ENCODE data around the gene VWC2L. TPM values are rescaled to one million over a fixed set of nuclear protein-coding genes. Genes with fewer than 3 reads are reported as not detected.

The VWC2L gene
- total RNA-seq, 2 donors from 2014 or later: not detected

- H3K27me3 ChIP-seq (ENCODE audit: control insufficient read depth, insufficient read depth, low read length, poor library complexity, severe bottlenecking): no peaks in the 10 kb centered on the region
- H3K27ac ChIP-seq (ENCODE audit: low read depth, low read length): peak overlapping the region; percentile 98
- TF ChIP-seq CTCF (conservative IDR thresholded peaks at IDR 0.05): no peak
- Mint-ChIP-seq H3K36me3 (ENCODE audit: low read depth) (no peaks in the 10 kb centered on the region), H3K27ac (no peak overlapping the region), H3K27me3 (ENCODE audit: insufficient read depth) (no peaks in the 10 kb centered on the region), H3K4me3 (no peak overlapping the region), H3K9me3 (no peaks in the 10 kb centered on the region), H3K4me1 (peaks cover 5% of the 10 kb centered on the region)
- H3K4me1 ChIP-seq (ENCODE audit: control insufficient read depth, insufficient read depth, low read length): no peaks in the 10 kb centered on the region
- no peak overlapping the region for H3K9ac ChIP-seq (ENCODE audit: extremely low read depth, low read length, poor library complexity, severe bottlenecking)
- DNase-seq: no peak
- H3K4me3 ChIP-seq (ENCODE audit: low read length): no peak overlapping the region
- H3K9me3 ChIP-seq (ENCODE audit: control insufficient read depth, low read length): no peaks in the 10 kb centered on the region
- no peaks in the 10 kb centered on the region for H3K36me3 ChIP-seq (ENCODE audit: control insufficient read depth, insufficient read depth, low read length)
- 90% methylated on average over 4 of the region's 4 CpGs; no CpG with 5 or more reads in 1 of the 2 experiments for WGBS, 2 experiments (ENCODE audit: insufficient coverage in 1 of 2, insufficient read length in 1 of 2)
These were observed 167.6 kb downstream of the VWC2L start for GRCh38 chr2:214578442-214578841.

GRCh38 chr2:214579035-214579434 is 168.2 kb downstream of the VWC2L start:
- Histone ChIP-seq H3K4me1 (ENCODE audit: control insufficient read depth, insufficient read depth, low read length) (no peaks in the 10 kb centered on the region), H3K36me3 (ENCODE audit: control insufficient read depth, insufficient read depth, low read length) (no peaks in the 10 kb centered on the region), H3K9ac (ENCODE audit: extremely low read depth, low read length, poor library complexity, severe bottlenecking) (no peak overlapping the region), H3K27me3 (ENCODE audit: control insufficient read depth, insufficient read depth, low read length, poor library complexity, severe bottlenecking) (no peaks in the 10 kb centered on the region), H3K9me3 (ENCODE audit: control insufficient read depth, low read length) (no peaks in the 10 kb centered on the region), H3K27ac (ENCODE audit: low read depth, low read length) (peak overlapping the region; percentile 98), H3K4me3 (ENCODE audit: low read length) (no peak overlapping the region)
- 95 to 100% methylated on average over 2 to 6 of the region's 6 CpGs for WGBS, 2 experiments (ENCODE audit: insufficient coverage in 1 of 2, insufficient read length in 1 of 2)
- DNase-seq: no peak
- Mint-ChIP-seq H3K4me1 (peaks cover 5% of the 10 kb centered on the region), H3K27me3 (ENCODE audit: insufficient read depth) (no peaks in the 10 kb centered on the region), H3K9me3 (no peaks in the 10 kb centered on the region), H3K27ac (no peak overlapping the region), H3K36me3 (ENCODE audit: low read depth) (no peaks in the 10 kb centered on the region), H3K4me3 (no peak overlapping the region)
- no peak for TF ChIP-seq CTCF (conservative IDR thresholded peaks at IDR 0.05)

DNA sequence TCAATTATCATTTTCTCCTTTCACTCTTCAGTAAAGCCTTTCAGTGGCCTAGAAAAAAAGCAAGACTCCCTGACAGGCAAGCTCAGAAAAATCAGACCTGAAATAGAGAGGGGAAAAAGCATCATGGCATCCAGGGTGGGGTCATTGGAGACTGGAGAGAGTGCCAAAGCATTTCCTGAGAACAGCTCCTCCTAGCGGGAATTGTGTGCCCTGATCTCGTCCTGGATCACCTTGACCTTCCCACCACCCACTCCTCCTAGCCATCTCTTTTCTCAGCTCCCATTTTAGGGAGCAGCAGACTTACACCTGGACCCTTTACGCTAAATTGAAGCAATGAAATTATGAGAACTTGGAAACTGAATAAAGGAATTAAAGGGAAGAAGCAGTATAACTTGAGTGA is 176.6 kb downstream of the VWC2L start:
- Histone ChIP-seq H3K27me3 (ENCODE audit: control insufficient read depth, insufficient read depth, low read length, poor library complexity, severe bottlenecking) (no peaks in the 10 kb centered on the region), H3K4me1 (ENCODE audit: control insufficient read depth, insufficient read depth, low read length) (no peaks in the 10 kb centered on the region), H3K4me3 (ENCODE audit: low read length) (no peak overlapping the region), H3K9me3 (ENCODE audit: control insufficient read depth, low read length) (no peaks in the 10 kb centered on the region), H3K9ac (ENCODE audit: extremely low read depth, low read length, poor library complexity, severe bottlenecking) (no peak overlapping the region), H3K27ac (ENCODE audit: low read depth, low read length) (no peak overlapping the region), H3K36me3 (ENCODE audit: control insufficient read depth, insufficient read depth, low read length) (no peaks in the 10 kb centered on the region)
- peak; percentile 80 for TF ChIP-seq CTCF (conservative IDR thresholded peaks at IDR 0.05)
- Mint-ChIP-seq H3K36me3 (ENCODE audit: low read depth) (peaks cover 2% of the 10 kb centered on the region), H3K27me3 (ENCODE audit: insufficient read depth) (peaks cover 51% of the 10 kb centered on the region), H3K4me1 (peaks cover 4% of the 10 kb centered on the region), H3K9me3 (peaks cover 4% of the 10 kb centered on the region), H3K27ac (no peak overlapping the region), H3K4me3 (no peak overlapping the region)
- DNase-seq: peak; percentile 78
- 18 to 41% methylated on average over 2 to 3 of the region's 3 CpGs for WGBS, 2 experiments (ENCODE audit: insufficient coverage in 1 of 2, insufficient read length in 1 of 2)

Measured in endodermal cell (in vitro differentiated cells).